ENCODE results near the gene RSPH1. TPM values are rescaled to one million over a fixed set of nuclear protein-coding genes. Genes with fewer than 3 reads are reported as not detected.

Gene RSPH1
- polyA plus RNA-seq, 4 donors: 10.5 to 15.5 (median 12.8) TPM

- DNase-seq (ENCODE audit: low read depth in 4 of 4, low spot score in 2 of 4): no peak
These were observed 18.2 kb upstream of the RSPH1 start for GRCh38 chr21:42513985-42514882.

- no peak for DNase-seq (ENCODE audit: low read depth in 4 of 4, low spot score in 2 of 4)
These were observed 17.3 kb upstream of the RSPH1 start, which contains the start of gene SLC37A1 for GRCh38 chr21:42513151-42513984. SLC37A1 (plus strand) TSS chr21:42513852; CDS start chr21:42518455, 4,603 bp downstream.

GRCh38 chr21:42512346-42513034 lies 16.5 kb upstream of the RSPH1 start:
- no peak for DNase-seq (ENCODE audit: low read depth in 4 of 4, low spot score in 2 of 4)

GRCh38 chr21:42509244-42509643 lies 13.2 kb upstream of the RSPH1 start:
- no peak for DNase-seq (ENCODE audit: low read depth in 4 of 4, low spot score in 2 of 4)

- DNase-seq (ENCODE audit: low read depth in 4 of 4, low spot score in 2 of 4): no peak
These were observed 12.3 kb upstream of the RSPH1 start for GRCh38 chr21:42508371-42508770.

- DNase-seq (ENCODE audit: low read depth in 4 of 4, low spot score in 2 of 4): no peak
These were observed 11.4 kb upstream of the RSPH1 start for GRCh38 chr21:42507418-42507817.

- no peak for DNase-seq (ENCODE audit: low read depth in 4 of 4, low spot score in 2 of 4)
These were observed 9.2 kb upstream of the RSPH1 start for GRCh38 chr21:42505090-42505726.

- DNase-seq (ENCODE audit: low read depth in 4 of 4, low spot score in 2 of 4): no peak
These were observed 7.7 kb upstream of the RSPH1 start for GRCh38 chr21:42503711-42504110.

GRCh38 chr21:42500736-42501135 lies 4.7 kb upstream of the RSPH1 start:
- no peak for DNase-seq (ENCODE audit: low read depth in 4 of 4, low spot score in 2 of 4)

- DNase-seq (ENCODE audit: low read depth in 4 of 4, low spot score in 2 of 4): no peak
These were observed 4.2 kb upstream of the RSPH1 start for GRCh38 chr21:42500225-42500624.

GRCh38 chr21:42499444-42500112 lies 3.6 kb upstream of the RSPH1 start:
- DNase-seq (ENCODE audit: low read depth in 4 of 4, low spot score in 2 of 4): no peak

GRCh38 chr21:42498012-42498411 lies 2.0 kb upstream of the RSPH1 start:
- DNase-seq (ENCODE audit: low read depth in 4 of 4, low spot score in 2 of 4): no peak

GRCh38 chr21:42496839-42497202 lies 797 bp upstream of the RSPH1 start:
- no peak for DNase-seq (ENCODE audit: low read depth in 4 of 4, low spot score in 2 of 4)

- no peak for DNase-seq (ENCODE audit: low read depth in 4 of 4, low spot score in 2 of 4)
These were observed 282 bp downstream of the RSPH1 start for GRCh38 chr21:42495765-42496119.

- DNase-seq (ENCODE audit: low read depth in 4 of 4, low spot score in 2 of 4): no peak
These were observed 997 bp downstream of the RSPH1 start for GRCh38 chr21:42495027-42495426.

- no peak for DNase-seq (ENCODE audit: low read depth in 4 of 4, low spot score in 2 of 4)
These were observed 2.6 kb downstream of the RSPH1 start for GRCh38 chr21:42493109-42494060.

GRCh38 chr21:42492201-42492600 lies 3.8 kb downstream of the RSPH1 start:
- DNase-seq (ENCODE audit: low read depth in 4 of 4, low spot score in 2 of 4): no peak

- no peak for DNase-seq (ENCODE audit: low read depth in 4 of 4, low spot score in 2 of 4)
These were observed 4.7 kb downstream of the RSPH1 start for GRCh38 chr21:42491328-42491727.

- DNase-seq (ENCODE audit: low read depth in 4 of 4, low spot score in 2 of 4): no peak
These were observed 5.3 kb downstream of the RSPH1 start for GRCh38 chr21:42490720-42491119.
